GM12878 (cell line): Measurements from ENCODE around the gene TMEM179B. TPM values are rescaled to one million over a fixed set of nuclear protein-coding genes. Genes with fewer than 3 reads are reported as not detected.

ENCODE experiments used
- CEBPZ ChIP-seq: fragments of 150-350 bp; IDR thresholded peaks from 2 replicates; pipeline ENCODE4 v1.6.1; 2016; ENCODE audit warnings: low read depth, low read length
- ETV6 ChIP-seq, 2 experiments: fragments of 450-650 bp in 1 of 2; IDR thresholded peaks in 1 of 2; conservative IDR thresholded peaks in 1 of 2; 2 replicates each; pipeline ENCODE4 v1.6.1; 2014; ENCODE audit warnings: antibody characterized with exemption in 1 of 2, borderline replicate concordance in 1 of 2, low read depth in 1 of 2, mild to moderate bottlenecking in 1 of 2, moderate library complexity in 1 of 2
- HDAC6 ChIP-seq: fragments of 200-600 bp; sonication (generic); IDR thresholded peaks from one replicate; pipeline ENCODE4 v1.8.0; 2017; ENCODE audit warnings: antibody characterized with exemption; ENCODE audit not compliant: unreplicated experiment
- JUNB ChIP-seq: IDR thresholded peaks from 2 replicates; pipeline ENCODE4 v1.6.1; 2016; ENCODE audit warnings: antibody characterized with exemption, mild to moderate bottlenecking
- NR2C2 ChIP-seq: IDR thresholded peaks from 2 replicates; pipeline ENCODE4 v1.6.1; 2011; ENCODE audit warnings: borderline replicate concordance, low read depth; ENCODE audit not compliant: control insufficient read depth, insufficient read length
- PML ChIP-seq: IDR thresholded peaks from 2 replicates; pipeline ENCODE4 v1.6.1; 2012; ENCODE audit warnings: low read length, inconsistent platforms
- RFX5 ChIP-seq: IDR thresholded peaks from 2 replicates; pipeline ENCODE4 v1.6.1; 2011; ENCODE audit warnings: low read depth, low read length, improper control_type of control experiment
- RUNX3 ChIP-seq: IDR thresholded peaks from 2 replicates; pipeline ENCODE4 v1.6.1; 2012; ENCODE audit warnings: low read length, inconsistent platforms
- SKIL ChIP-seq: fragments of 450-650 bp; IDR thresholded peaks from 2 replicates; pipeline ENCODE4 v1.6.1; 2017; ENCODE audit warnings: mild to moderate bottlenecking, low read depth, inconsistent platforms; ENCODE audit not compliant: poor library complexity, severe bottlenecking
- polyA plus RNA-seq, 11 experiments: library from polyadenylated mRNA; depleted of rRNA in 4 of 11; unstranded in 6 of 11; stranded (reverse) in 5 of 11; fragments of >200 nt; fragmentation: Nextera tagmentation in 4 of 11; fragmentation: Illumina TruSeq in 1 of 11; extraction: Ambion mirVana in 4 of 11; extraction: Trizol in 1 of 11; gene quantifications; 1 replicate in 1 of 11; 2 replicates in 10 of 11; pipeline versions ENCODE4 v1.2.1 to v1.2.3, GENCODE V29; 2011 to 2016; ENCODE audit warnings: inconsistent platforms in 2 of 11, missing spikeins in 2 of 11, low read depth in 1 of 11
- total RNA-seq, 4 experiments: library from RNA; depleted of rRNA in 3 of 4; stranded (reverse); fragments of >200 nt in 3 of 4; fragmentation: Illumina TruSeq in 1 of 4; extraction: Trizol in 1 of 4; gene quantifications; 2 replicates each; pipeline versions ENCODE4 v1.2.1 to v1.2.3, GENCODE V29; 2013 to 2021
- TF ChIP-seq, protein P1 (sequence below): IDR thresholded peaks from 2 replicates; pipeline ENCODE4 v1.6.1; 2012; ENCODE audit warnings: improper control_type of control experiment, low read depth, low read length; ENCODE audit not compliant: insufficient replicate concordance
- TF ChIP-seq, protein P2 (sequence below): fragments of 450-650 bp; IDR thresholded peaks from 2 replicates; pipeline ENCODE4 v1.6.1; 2017; ENCODE audit warnings: low read depth, mild to moderate bottlenecking, moderate library complexity

The TMEM179B gene
- total and polyA plus RNA-seq, 10 of the 15 experiments (the other 5 are each of a cell fraction or from before 2014, with no cell fraction given): 21.7 to 82.4 (median 42.0) TPM

DNA sequence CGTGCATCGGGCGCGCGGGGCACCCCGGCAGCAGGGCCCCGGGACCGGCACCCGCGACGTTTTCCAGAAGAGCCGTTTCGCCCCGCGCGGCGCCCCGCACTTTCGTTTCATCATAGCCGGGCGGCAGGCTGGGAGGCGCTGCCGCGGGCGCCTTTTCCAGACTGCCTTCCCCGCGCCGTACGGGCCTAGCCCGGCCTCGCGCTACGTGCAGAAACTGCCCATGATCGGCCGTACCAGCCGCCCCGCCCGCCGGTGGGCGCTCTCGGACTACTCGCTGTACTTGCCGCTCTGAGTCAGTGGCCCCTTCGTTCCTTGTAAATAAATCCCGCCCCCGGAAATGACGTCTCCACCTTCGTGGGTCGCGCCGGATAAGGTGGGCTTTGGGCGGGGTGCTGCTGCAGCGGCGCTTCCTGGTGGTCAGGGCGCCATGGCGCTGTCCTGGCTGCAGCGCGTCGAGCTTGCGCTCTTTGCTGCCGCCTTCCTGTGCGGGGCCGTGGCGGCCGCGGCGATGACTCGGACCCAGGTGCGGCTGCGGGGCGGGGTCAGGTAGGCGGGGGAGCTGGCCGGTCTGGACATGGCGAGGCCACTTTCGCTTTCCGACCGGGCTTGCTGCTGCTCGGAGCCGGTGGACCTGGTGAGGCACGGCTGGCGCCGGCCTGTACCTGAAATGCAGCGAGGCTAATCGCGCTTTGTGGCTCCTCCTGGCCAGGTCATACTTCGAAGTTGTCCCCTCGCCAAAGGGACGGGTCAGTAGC is at the start of gene TMEM179B (continued):
- TF ChIP-seq, protein P1, sequence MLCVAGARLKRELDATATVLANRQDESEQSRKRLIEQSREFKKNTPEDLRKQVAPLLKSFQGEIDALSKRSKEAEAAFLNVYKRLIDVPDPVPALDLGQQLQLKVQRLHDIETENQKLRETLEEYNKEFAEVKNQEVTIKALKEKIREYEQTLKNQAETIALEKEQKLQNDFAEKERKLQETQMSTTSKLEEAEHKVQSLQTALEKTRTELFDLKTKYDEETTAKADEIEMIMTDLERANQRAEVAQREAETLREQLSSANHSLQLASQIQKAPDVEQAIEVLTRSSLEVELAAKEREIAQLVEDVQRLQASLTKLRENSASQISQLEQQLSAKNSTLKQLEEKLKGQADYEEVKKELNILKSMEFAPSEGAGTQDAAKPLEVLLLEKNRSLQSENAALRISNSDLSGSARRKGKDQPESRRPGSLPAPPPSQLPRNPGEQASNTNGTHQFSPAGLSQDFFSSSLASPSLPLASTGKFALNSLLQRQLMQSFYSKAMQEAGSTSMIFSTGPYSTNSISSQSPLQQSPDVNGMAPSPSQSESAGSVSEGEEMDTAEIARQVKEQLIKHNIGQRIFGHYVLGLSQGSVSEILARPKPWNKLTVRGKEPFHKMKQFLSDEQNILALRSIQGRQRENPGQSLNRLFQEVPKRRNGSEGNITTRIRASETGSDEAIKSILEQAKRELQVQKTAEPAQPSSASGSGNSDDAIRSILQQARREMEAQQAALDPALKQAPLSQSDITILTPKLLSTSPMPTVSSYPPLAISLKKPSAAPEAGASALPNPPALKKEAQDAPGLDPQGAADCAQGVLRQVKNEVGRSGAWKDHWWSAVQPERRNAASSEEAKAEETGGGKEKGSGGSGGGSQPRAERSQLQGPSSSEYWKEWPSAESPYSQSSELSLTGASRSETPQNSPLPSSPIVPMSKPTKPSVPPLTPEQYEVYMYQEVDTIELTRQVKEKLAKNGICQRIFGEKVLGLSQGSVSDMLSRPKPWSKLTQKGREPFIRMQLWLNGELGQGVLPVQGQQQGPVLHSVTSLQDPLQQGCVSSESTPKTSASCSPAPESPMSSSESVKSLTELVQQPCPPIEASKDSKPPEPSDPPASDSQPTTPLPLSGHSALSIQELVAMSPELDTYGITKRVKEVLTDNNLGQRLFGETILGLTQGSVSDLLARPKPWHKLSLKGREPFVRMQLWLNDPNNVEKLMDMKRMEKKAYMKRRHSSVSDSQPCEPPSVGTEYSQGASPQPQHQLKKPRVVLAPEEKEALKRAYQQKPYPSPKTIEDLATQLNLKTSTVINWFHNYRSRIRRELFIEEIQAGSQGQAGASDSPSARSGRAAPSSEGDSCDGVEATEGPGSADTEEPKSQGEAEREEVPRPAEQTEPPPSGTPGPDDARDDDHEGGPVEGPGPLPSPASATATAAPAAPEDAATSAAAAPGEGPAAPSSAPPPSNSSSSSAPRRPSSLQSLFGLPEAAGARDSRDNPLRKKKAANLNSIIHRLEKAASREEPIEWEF: no peak
- TF ChIP-seq RUNX3: peak; percentile 47; the same call in 1 of the 2 replicates
- no peak for TF ChIP-seq HDAC6
- no peak for TF ChIP-seq CEBPZ
- peak; percentile 98 for TF ChIP-seq PML
- TF ChIP-seq RFX5: no peak
- no peak for TF ChIP-seq NR2C2
- TF ChIP-seq JUNB: no peak
- TF ChIP-seq, protein P2, sequence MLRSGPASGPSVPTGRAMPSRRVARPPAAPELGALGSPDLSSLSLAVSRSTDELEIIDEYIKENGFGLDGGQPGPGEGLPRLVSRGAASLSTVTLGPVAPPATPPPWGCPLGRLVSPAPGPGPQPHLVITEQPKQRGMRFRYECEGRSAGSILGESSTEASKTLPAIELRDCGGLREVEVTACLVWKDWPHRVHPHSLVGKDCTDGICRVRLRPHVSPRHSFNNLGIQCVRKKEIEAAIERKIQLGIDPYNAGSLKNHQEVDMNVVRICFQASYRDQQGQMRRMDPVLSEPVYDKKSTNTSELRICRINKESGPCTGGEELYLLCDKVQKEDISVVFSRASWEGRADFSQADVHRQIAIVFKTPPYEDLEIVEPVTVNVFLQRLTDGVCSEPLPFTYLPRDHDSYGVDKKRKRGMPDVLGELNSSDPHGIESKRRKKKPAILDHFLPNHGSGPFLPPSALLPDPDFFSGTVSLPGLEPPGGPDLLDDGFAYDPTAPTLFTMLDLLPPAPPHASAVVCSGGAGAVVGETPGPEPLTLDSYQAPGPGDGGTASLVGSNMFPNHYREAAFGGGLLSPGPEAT: no peak
- no peak for TF ChIP-seq SKIL
- no peak for TF ChIP-seq ETV6 (conservative IDR thresholded peaks at IDR 0.05 in 1 of 2, IDR thresholded peaks at IDR 0.05 in 1 of 2; ENCODE audit: borderline replicate concordance in 1 of 2, low read depth in 1 of 2)
